BLaER1 (cell line): ENCODE results near the gene KCNAB1.

Experiments
- H3K27ac ChIP-seq: shearing (Covaris generic); formaldehyde crosslinking; 2 replicates; pipeline ENCODE4 v1.8.1; 2022
- H3K27me3 ChIP-seq: shearing (Covaris generic); formaldehyde crosslinking; 2 replicates; pipeline ENCODE4 v1.8.1; 2022
- H3K36me3 ChIP-seq: shearing (Covaris generic); formaldehyde crosslinking; 2 replicates; pipeline ENCODE4 v1.8.1; 2022
- H3K4me1 ChIP-seq: shearing (Covaris generic); formaldehyde crosslinking; 2 replicates; pipeline ENCODE4 v1.8.1; 2022
- H3K4me2 ChIP-seq: shearing (Covaris generic); formaldehyde crosslinking; 2 replicates; pipeline ENCODE4 v1.8.1; 2022
- H3K4me3 ChIP-seq: shearing (Covaris generic); formaldehyde crosslinking; 2 replicates; pipeline ENCODE4 v1.8.1; 2022
- H3K9ac ChIP-seq: shearing (Covaris generic); formaldehyde crosslinking; 2 replicates; pipeline ENCODE4 v1.8.1; 2022
- H3K9me3 ChIP-seq: shearing (Covaris generic); formaldehyde crosslinking; 2 replicates; pipeline ENCODE4 v1.8.1; 2022
- H4K20me1 ChIP-seq: shearing (Covaris generic); formaldehyde crosslinking; 2 replicates; pipeline ENCODE4 v1.8.1; 2022
- Cebpa-rat ChIP-seq: shearing (Covaris generic); IDR thresholded peaks from 2 replicates; pipeline ENCODE4 v1.8.1; 2022

The KCNAB1 gene

DNA sequence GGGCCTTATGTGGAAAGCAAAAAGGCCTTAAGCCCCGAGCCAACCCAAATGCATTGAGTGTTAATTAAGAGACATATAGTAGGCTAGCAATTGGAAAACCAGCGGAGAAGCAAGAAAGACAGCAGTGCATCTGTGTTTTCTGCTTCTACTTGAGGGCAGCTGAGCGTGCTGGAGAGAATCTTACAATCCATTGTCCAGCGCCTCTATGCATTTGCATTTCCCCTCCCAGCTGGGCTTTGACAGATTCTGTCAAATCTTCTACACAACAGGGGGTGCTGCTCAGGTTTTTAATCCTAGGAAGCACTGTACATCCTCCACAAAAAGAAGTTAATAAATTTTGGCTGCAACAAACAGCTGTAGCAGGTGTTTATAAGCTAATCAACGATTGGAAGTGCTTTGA, 410.6 kb downstream of the KCNAB1 start:
- Histone ChIP-seq H3K27me3 (no peaks in the 10 kb centered on the region), H3K4me1 (no peaks in the 10 kb centered on the region), H3K4me3 (no peak overlapping the region), H3K27ac (no peak overlapping the region), H3K4me2 (no peak overlapping the region), H4K20me1 (no peaks in the 10 kb centered on the region), H3K9ac (no peak overlapping the region), H3K36me3 (no peaks in the 10 kb centered on the region), H3K9me3 (no peaks in the 10 kb centered on the region)
- TF ChIP-seq Cebpa-rat = no peak

DNA sequence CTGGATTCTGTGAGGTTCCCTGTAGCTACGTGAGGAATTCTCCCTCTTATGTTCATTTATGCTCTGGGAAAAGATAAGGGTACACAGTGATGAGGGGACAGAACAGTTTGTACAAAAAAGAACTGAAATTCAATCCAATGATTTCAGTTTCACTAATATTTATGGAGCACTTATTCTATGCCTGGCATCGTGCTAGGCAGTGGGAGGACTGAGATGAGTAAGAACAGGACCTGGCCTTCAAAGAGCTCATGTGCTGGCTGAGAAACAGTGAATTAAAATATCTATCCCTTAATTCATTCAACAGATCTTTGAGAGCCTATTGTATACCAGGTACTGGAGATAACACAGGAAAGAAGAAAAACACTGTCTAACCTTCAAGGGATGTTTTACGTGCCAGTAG, 412.4 kb downstream of the KCNAB1 start:
- Histone ChIP-seq H3K27me3 (no peaks in the 10 kb centered on the region), H3K36me3 (no peaks in the 10 kb centered on the region), H3K4me3 (no peak overlapping the region), H3K4me2 (no peak overlapping the region), H4K20me1 (no peaks in the 10 kb centered on the region), H3K9ac (no peak overlapping the region), H3K27ac (no peak overlapping the region), H3K4me1 (no peaks in the 10 kb centered on the region), H3K9me3 (no peaks in the 10 kb centered on the region)
- no peak for TF ChIP-seq Cebpa-rat

DNA sequence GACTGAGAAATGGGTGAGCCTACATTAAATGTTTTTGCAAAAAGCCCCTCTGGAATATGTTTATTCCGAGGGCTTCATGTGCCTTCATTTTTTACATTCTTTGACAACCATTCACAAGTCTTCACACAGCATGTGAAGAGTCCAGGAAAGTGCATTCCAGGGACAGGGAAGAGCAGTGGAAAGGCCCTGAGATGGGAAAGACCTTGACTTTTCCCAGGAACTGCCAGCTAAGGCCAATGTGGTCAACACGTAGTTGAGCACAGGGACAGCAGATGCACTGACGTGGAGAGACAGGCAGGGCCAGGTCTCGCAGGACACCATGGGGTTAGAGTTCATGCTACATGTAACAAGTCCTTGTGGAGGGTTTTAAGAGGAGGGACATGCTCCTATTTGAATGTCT, 412.8 kb downstream of the KCNAB1 start:
- no peak overlapping the region for H3K4me2 ChIP-seq
- H4K20me1 ChIP-seq = no peaks in the 10 kb centered on the region
- no peak overlapping the region for H3K9ac ChIP-seq
- no peaks in the 10 kb centered on the region for H3K27me3 ChIP-seq
- no peaks in the 10 kb centered on the region for H3K9me3 ChIP-seq
- no peak overlapping the region for H3K27ac ChIP-seq
- no peak overlapping the region for H3K4me3 ChIP-seq
- no peaks in the 10 kb centered on the region for H3K36me3 ChIP-seq
- no peaks in the 10 kb centered on the region for H3K4me1 ChIP-seq
- TF ChIP-seq Cebpa-rat = no peak

DNA sequence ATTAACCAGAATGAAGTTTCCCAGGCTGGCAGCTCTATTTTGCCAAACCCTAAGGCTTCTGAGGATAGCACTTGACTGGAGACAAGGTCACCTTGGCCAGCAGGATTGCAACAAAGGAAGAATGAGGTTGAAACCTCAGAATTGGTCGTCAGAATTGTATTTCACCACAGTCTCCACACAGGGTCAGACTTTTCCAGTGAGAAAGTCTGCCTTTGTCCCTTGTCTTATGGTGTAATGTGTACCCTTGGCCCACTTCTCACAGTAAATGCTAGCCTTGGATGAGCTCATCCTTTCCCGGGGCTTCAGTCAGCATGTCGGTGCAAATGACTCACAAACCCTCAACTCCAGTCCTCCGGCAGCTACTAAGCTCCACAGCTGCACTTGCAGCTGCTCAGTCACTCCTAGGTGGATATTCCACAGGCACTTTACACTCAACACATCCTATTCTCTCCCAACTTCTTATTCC, 414.8 kb downstream of the KCNAB1 start:
- Histone ChIP-seq H3K9me3 (no peaks in the 10 kb centered on the region), H3K4me2 (no peak overlapping the region), H3K9ac (no peak overlapping the region), H3K27me3 (no peaks in the 10 kb centered on the region), H3K4me1 (no peaks in the 10 kb centered on the region), H3K27ac (no peak overlapping the region), H4K20me1 (no peaks in the 10 kb centered on the region), H3K4me3 (no peak overlapping the region), H3K36me3 (peaks cover 10% of the 10 kb centered on the region; the same call in 1 of the 2 replicates)
- TF ChIP-seq Cebpa-rat = no peak

DNA sequence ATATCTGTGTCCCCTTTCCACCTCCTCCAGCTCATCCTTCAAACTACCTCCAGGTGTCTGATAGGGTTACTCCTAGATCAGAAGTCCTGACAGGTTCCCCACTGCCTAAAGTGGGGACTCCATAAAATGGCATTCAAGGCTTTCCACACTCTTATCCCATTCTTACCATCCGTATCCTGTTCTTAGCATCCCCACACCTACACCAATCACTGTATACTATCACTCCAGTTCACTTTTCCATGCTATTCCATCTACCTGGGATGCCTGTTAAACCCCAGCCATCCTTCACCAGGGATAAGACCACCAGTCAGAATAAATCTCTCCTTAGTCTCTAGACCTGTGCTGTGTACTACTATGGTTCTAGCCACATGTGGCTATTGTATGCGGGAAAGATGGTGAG, 415.4 kb downstream of the KCNAB1 start:
- no peaks in the 10 kb centered on the region for H3K4me1 ChIP-seq
- H3K4me3 ChIP-seq = no peak overlapping the region
- no peak overlapping the region for H3K27ac ChIP-seq
- no peak for TF ChIP-seq Cebpa-rat
- no peaks in the 10 kb centered on the region for H4K20me1 ChIP-seq
- no peak overlapping the region for H3K4me2 ChIP-seq
- H3K27me3 ChIP-seq = no peaks in the 10 kb centered on the region
- no peak overlapping the region for H3K9ac ChIP-seq
- peaks cover 10% of the 10 kb centered on the region; the same call in 1 of the 2 replicates for H3K36me3 ChIP-seq
- no peaks in the 10 kb centered on the region for H3K9me3 ChIP-seq

DNA sequence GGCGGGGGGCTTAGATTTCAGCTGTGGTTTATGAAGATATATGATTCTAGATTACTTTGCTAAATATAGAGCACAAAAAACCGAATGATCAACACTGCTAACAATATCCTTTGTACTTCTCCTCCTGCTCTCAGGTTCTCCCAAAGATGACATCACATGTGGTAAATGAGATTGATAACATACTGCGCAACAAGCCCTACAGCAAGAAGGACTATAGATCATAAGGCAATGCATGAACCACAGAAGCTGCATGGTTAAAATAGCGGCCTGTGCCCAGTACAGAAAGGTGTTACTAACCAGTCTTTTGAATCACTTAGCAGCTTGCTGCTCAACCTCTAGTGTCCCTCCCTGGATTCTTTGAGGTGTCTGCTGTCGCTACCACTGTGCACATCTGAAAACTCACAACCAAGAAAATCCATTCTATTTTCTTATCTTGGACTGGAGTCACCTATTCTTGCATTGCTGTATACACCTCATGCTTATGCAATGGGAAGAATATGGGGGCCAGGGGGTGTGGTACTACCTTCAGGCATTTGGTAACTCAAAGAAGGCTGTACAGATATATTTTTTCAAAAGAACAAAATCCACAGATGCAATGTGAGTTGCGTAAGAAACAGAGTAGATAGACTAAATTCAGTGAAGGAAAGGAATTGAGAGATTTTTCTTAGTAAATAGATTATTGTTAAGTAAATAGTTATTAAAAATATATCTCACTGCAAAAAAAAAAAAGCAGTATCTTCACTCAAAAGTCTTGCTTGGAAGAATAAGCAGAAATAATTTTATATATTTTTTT, 416.3 kb downstream of the KCNAB1 start:
- no peak for TF ChIP-seq Cebpa-rat
- Histone ChIP-seq H4K20me1 (no peaks in the 10 kb centered on the region), H3K27ac (no peak overlapping the region), H3K4me2 (no peak overlapping the region), H3K4me3 (no peak overlapping the region), H3K4me1 (no peaks in the 10 kb centered on the region), H3K36me3 (peaks cover 15% of the 10 kb centered on the region; the same call in 1 of the 2 replicates), H3K9ac (no peak overlapping the region), H3K9me3 (no peaks in the 10 kb centered on the region), H3K27me3 (no peaks in the 10 kb centered on the region)

DNA sequence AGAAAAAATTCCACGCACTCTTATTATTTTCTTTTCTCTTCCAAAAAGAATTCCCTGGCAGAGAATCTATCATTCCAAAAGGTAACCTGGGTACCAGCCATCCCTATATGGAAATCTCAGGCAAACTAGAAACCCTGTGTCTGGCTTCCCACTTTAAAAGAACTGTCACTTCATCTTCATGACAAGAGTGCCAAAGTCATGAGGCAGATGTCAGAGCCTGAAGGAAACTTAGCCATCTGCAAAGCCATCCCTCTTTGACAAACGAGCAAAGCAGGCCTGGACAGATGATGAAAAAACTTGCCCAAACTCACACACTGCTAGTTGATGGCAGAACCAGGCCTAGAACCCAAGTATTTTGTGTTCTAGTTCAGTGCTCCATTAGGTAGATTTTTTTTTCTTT, 418.7 kb downstream of the KCNAB1 start:
- no peak for TF ChIP-seq Cebpa-rat
- Histone ChIP-seq H3K9me3 (no peaks in the 10 kb centered on the region), H3K4me3 (no peak overlapping the region), H4K20me1 (no peaks in the 10 kb centered on the region), H3K27me3 (no peaks in the 10 kb centered on the region), H3K27ac (no peak overlapping the region), H3K4me2 (no peak overlapping the region), H3K36me3 (peaks cover 38% of the 10 kb centered on the region), H3K9ac (no peak overlapping the region), H3K4me1 (no peaks in the 10 kb centered on the region)

DNA sequence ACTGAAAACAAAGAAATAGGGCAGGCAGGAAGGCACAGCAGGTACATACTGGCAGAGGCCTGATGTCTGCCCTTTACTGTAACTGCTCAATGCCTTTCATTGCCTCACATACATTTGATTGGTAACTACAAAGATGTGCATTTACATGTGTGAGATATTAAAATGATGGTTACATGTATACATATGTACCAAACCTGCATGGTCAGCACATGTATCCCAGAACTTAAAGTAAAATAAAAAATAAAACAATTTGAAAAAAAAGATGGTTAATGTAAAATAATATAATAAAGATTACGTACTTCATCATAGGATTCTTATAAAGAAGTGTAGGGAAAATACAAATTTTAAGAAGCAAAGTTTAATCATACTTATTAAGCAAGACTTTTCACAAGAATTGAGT, 419.4 kb downstream of the KCNAB1 start:
- 0 out of 2 replicates have a peak, but pooled peaks cover 5% of the 10 kb centered on the region for H4K20me1 ChIP-seq
- peaks cover 46% of the 10 kb centered on the region for H3K36me3 ChIP-seq
- no peak overlapping the region for H3K4me3 ChIP-seq
- H3K9ac ChIP-seq = no peak overlapping the region
- H3K4me1 ChIP-seq = no peaks in the 10 kb centered on the region
- no peaks in the 10 kb centered on the region for H3K27me3 ChIP-seq
- TF ChIP-seq Cebpa-rat = no peak
- no peak overlapping the region for H3K4me2 ChIP-seq
- H3K27ac ChIP-seq = no peak overlapping the region
- H3K9me3 ChIP-seq = no peaks in the 10 kb centered on the region

DNA sequence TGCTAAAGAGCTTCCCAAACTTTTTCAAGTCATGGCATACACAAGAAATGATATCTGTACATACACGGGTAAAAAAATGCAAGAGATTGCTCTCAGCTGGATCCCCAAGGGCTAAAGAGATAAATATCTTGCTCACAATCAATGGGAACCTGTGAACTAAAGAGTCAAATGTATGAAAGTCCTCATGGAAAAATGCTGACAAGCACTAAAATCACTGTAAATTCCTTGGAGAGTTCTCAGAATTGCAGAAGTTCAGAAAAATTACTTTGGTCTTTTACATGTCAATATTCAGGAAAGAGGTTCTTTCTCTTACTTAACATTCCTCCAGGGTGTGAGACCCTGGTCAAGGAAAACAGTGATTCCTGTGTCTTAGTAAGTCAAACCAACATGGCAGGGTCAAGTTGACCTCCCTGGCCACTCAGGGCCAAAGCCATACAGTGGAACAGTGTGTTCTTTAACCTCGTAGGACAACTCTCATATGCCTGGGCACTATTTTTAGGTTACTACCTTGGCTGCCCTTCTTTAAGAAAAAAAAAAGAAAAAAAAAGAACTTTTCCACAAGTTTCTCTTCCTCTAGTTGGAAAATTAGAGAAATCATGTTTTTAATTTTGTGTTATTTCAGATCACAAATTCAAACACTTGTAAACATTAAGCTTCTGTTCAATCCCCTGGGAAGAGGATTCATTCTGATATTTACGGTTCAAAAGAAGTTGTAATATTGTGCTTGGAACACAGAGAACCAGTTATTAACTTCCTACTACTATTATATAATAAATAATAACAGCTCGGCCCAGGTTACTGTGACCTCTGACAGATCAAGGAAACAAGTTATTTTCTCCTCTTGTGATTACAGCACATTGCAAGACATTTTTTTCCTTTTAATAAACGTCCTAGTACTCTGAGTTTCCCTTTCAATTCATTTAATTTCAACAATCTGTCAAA, 422.0 kb downstream of the KCNAB1 start:
- H4K20me1 ChIP-seq = peaks cover 19% of the 10 kb centered on the region; the same call in 1 of the 2 replicates
- no peaks in the 10 kb centered on the region for H3K27me3 ChIP-seq
- no peak overlapping the region for H3K4me3 ChIP-seq
- H3K36me3 ChIP-seq = peaks cover 71% of the 10 kb centered on the region
- H3K27ac ChIP-seq = no peak overlapping the region
- no peak overlapping the region for H3K4me2 ChIP-seq
- no peaks in the 10 kb centered on the region for H3K4me1 ChIP-seq
- no peak for TF ChIP-seq Cebpa-rat
- H3K9me3 ChIP-seq = no peaks in the 10 kb centered on the region
- H3K9ac ChIP-seq = no peak overlapping the region

DNA sequence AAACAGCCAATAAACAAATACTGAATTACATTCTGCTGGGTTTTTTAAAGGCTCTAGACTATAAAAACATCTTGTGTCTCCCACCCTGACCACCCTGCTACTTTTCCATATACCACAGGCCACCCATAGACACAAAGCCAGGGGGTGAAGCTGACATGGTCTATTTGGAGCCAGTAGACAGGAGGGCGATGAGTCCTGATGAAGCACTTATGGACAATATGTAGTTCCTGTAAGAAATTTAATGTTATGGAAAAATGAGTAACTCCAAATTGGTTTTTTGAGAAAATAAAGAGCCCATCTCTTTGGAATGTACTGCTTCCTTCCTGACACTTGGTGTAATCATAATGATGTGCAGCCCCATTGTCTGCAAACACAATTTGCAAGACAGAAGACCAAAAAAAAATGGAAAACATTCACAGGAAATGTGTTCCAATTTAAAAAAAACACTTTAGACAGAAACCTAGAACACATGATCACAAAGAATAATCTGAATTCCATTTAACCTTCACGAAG, 422.7 kb downstream of the KCNAB1 start:
- Histone ChIP-seq H3K36me3 (peaks cover 79% of the 10 kb centered on the region), H3K4me3 (no peak overlapping the region), H3K9me3 (no peaks in the 10 kb centered on the region), H3K4me2 (no peak overlapping the region), H3K27me3 (no peaks in the 10 kb centered on the region), H3K4me1 (no peaks in the 10 kb centered on the region), H4K20me1 (peaks cover 19% of the 10 kb centered on the region; the same call in 1 of the 2 replicates), H3K27ac (no peak overlapping the region), H3K9ac (no peak overlapping the region)
- no peak for TF ChIP-seq Cebpa-rat
